HepG2 (cell line): ENCODE data around the gene ACAP1. TPM values are rescaled to one million over a fixed set of nuclear protein-coding genes. Genes with fewer than 3 reads are reported as not detected.

Experiments
- BCLAF1 ChIP-seq: fragments of 450-650 bp; IDR thresholded peaks from 2 replicates; pipeline ENCODE4 v1.6.1; 2017; ENCODE audit warnings: mild to moderate bottlenecking
- HDAC2 ChIP-seq: sonication (generic); formaldehyde crosslinking; IDR thresholded peaks from 2 replicates; pipeline ENCODE4 v1.4.0; 2020; ENCODE audit warnings: missing genetic modification reagents
- HIC2 ChIP-seq: sonication (generic); formaldehyde crosslinking; IDR thresholded peaks from 2 replicates; pipeline ENCODE4 v1.9.0; 2022; ENCODE audit warnings: low read depth, missing genetic modification reagents
- XRCC5 ChIP-seq: fragments of 200-400 bp; formaldehyde crosslinking; optimal IDR thresholded peaks from 2 replicates; pipeline ENCODE3; 2017; ENCODE audit warnings: mild to moderate bottlenecking, low read length
- YEATS2 ChIP-seq: sonication (generic); formaldehyde crosslinking; IDR thresholded peaks from 2 replicates; pipeline ENCODE4 v1.4.0; 2020; ENCODE audit warnings: missing genetic modification reagents, borderline replicate concordance
- ZNF142 ChIP-seq: sonication (generic); formaldehyde crosslinking; IDR thresholded peaks from 2 replicates; pipeline ENCODE4 v1.4.0; 2020; ENCODE audit warnings: missing genetic modification reagents
- ZNF274 ChIP-seq: sonication (generic); formaldehyde crosslinking; IDR thresholded peaks from 2 replicates; pipeline ENCODE4 v1.5.1; 2020; ENCODE audit warnings: mild to moderate bottlenecking, missing genetic modification reagents
- ZNF382 ChIP-seq: sonication (generic); formaldehyde crosslinking; IDR thresholded peaks from 2 replicates; pipeline ENCODE4 v1.5.0; 2020; ENCODE audit warnings: missing genetic modification reagents, mild to moderate bottlenecking, borderline replicate concordance
- ZNF460 ChIP-seq: sonication (generic); formaldehyde crosslinking; IDR thresholded peaks from 2 replicates; pipeline ENCODE4 v1.5.1; 2020; ENCODE audit warnings: missing genetic modification reagents, mild to moderate bottlenecking, borderline replicate concordance
- ZNF605 ChIP-seq: sonication (generic); formaldehyde crosslinking; IDR thresholded peaks from 2 replicates; pipeline ENCODE4 v1.8.0; 2022; ENCODE audit warnings: mild to moderate bottlenecking, missing genetic modification reagents
- ZXDC ChIP-seq: sonication (generic); formaldehyde crosslinking; IDR thresholded peaks from 2 replicates; pipeline ENCODE4 v1.5.0; 2020; ENCODE audit warnings: mild to moderate bottlenecking, missing genetic modification reagents
- polyA plus RNA-seq, 8 experiments: library from polyadenylated mRNA; depleted of rRNA in 3 of 8; stranded (reverse) in 7 of 8; unstranded in 1 of 8; fragments of >200 nt; fragmentation: Illumina TruSeq in 4 of 8; extraction: Trizol in 4 of 8; gene quantifications; 2 replicates each; pipeline versions ENCODE4 v1.2.1 to v1.2.3, GENCODE V29; 2011 to 2016; ENCODE audit warnings: low read depth in 4 of 8, missing spikeins in 1 of 8, mixed read lengths in 1 of 8; ENCODE audit not compliant: insufficient read depth in 1 of 8
- total RNA-seq, 5 experiments: library from RNA; depleted of rRNA; stranded (reverse); fragments of >200 nt; fragmentation: Illumina TruSeq; extraction: Trizol; gene quantifications; 2 replicates each; pipeline ENCODE4 v1.2.3, GENCODE V29; 2016; ENCODE audit warnings: low read depth in 1 of 5

ACAP1 gene
- total and polyA plus RNA-seq, 2 of the 13 experiments (the other 11 are each of a cell fraction or from before 2014, with no cell fraction given), result 1.3 to 2.5 TPM

GRCh38 chr17:7314719-7315569 is 21.4 kb upstream of the ACAP1 start, which contains the start of gene GPS2 (continued):
- TF ChIP-seq ZNF382 (no peak), ZNF460 (no peak; the same call in 1 of the 2 replicates), ZNF142 (CRISPR knock-in tag) (peak; percentile 37; the same call in 1 of the 2 replicates), HDAC2 (CRISPR knock-in tag) (peak; percentile 75; the same call in 1 of the 2 replicates), ZNF274 (no peak), XRCC5 (peak; percentile 58), BCLAF1 (no peak), HIC2 (CRISPR knock-in tag) (0 out of 2 replicates have a peak, but pooled peaks have one; percentile 29), YEATS2 (CRISPR knock-in tag) (peak; percentile 89), ZNF605 (no peak), ZXDC (CRISPR knock-in tag) (no peak)
